Left forelimb (tissue), 1 donor: Measurements from ENCODE around the gene CHRND.

Experiments
- DNase-seq: peaks from one replicate; pipeline ENCODE4 v3.0.0-alpha.2; 2018; ENCODE audit warnings: low spot score

Gene CHRND

DNA sequence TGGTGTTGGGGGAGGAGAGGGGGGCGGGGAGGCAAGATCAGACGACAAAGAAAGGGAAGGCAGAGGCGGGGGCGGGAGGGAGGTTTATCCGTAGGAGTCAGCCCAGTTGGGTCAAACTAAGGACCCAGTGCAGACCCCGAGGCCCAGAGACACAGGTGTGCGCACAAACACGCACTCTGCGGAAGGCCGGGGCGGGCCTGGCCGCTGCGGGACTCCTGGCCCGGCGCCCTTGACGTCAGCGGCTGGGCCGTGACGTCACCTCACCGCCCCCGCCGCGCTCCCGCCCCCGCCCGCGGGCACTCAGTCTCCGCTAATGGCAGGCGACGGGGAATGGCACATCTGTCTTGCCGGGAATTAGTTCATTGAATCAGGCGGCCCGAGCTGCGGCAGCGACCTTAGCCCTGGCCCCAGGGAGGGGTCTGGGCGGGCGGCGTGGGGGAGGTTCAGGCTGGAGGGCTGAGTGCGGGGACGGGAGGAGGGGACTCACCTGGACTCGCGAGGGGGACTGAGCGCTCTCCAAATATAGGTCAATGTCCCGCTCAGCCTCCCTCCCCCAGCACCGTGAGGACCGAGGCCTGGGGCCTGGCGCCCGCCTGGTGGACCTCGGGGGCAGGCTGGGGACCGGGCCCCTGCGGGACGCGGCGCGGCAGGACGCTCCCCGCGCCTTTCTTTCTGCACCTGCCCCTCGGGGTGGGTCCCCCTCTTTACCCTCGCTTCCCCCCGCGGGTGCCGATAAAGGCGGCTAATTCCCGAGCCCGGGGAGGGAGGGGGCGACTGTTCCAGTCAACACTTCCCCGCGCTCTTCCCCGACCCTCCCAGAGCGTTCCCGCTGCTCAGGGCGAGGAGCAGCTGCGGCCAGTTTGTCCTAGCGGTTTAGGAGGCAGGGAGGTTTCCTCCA, 22.8 kb upstream of the CHRND start:
- no peak for DNase-seq

DNA sequence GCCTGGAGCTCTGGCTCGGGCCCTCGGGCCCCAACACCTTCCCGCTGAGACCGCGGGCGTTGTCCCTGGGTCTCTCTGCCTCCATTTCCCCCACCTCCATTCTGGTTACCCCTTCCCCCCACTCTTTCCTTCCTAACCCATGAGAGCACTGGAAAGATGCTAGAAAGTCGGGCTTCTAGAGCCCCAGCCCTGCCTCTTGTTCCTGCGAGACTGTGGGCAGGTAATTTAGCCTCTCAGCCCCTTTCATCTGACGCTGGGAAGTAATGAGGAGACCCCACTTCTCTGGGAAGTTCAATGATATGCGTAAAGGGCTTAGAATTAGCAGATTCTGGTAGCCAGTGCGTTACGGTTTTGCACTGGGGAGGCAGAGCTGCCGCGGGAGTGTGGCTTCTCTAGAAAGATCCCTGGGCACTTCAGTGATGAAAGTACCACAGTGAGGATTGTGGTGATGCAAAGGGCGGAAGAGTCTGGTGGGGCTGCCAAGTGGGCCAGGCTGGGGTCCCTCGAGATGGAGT, 22.1 kb upstream of the CHRND start:
- no peak for DNase-seq

DNA sequence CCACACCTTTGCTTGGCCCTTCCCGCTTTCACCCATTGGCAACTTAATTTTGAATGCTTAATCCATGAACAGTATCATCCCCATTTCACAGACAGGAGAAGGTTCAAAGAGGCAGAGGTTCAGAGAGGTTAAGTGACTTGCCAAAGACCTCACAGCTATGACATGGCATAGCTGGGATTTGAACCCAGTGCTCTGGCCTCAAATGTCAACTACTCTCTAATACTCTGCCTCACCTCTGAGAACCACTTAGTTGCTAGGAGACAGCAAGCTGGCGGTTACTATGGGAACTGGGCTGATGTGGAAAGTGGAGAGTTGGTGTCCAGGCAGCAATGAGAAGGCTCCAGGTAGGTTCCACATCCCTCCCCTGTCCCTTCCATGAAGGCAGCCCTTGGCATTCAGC, 21.5 kb upstream of the CHRND start:
- no peak for DNase-seq

DNA sequence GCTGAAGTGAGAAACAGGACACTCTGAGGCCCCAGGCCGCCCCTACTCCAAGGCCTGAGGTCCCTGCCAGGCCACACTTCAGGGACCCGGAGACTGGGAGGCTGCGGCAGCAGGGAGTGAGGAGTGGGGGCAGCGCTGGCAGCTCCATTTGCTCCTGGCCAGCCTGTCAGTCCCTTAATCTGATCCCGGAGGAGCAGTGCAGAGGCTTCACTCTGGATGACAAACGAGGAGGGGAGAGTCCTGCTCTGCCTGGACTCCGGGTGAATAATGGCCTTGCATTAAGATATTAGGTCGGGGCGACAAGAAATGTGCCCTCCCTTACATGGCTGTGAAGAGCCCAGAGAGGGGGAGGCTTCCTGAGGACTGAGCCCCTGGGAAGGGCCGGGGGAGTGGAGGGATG, 20.1 kb upstream of the CHRND start:
- DNase-seq = no peak

DNA sequence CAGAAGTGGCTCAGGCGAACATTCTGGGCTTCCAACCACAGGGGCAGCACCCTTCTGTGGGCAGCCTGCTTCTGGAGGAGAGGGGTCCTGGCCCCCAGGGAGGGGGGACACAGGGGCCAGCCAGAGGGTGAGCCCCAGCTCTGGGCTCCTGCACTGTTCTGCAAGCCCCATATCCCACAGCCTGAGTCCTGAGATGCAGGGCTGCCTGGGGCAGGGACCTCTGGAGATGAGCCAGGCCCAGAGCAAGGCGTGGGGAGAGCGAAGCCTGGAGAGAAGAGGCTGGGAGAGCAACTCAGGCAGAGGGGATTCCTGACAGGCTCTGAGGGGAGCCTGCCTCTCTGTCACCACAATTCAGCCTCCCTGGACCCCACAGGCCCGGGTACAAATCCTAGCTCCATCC, 19.3 kb upstream of the CHRND start:
- DNase-seq = no peak

DNA sequence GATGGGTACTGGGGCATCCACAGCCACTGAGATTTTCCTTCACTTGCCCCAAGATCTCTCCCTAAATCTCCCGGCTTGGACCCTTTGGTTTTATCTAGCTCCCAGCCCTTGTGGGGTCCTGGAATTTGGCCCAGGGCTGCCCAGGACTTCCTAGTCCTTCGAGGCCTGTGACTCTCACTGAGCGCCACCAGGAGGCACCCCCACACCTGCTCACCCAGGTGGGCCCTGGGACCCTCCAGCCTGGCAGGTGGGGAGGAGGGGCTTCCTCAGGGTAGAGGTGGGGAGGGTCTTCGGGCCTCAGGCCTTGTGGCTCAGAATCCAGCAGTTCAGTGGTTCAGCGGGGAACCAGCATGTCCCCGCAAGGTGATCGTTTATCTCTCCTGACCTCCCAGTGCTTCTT, 17.7 kb upstream of the CHRND start:
- DNase-seq = no peak

DNA sequence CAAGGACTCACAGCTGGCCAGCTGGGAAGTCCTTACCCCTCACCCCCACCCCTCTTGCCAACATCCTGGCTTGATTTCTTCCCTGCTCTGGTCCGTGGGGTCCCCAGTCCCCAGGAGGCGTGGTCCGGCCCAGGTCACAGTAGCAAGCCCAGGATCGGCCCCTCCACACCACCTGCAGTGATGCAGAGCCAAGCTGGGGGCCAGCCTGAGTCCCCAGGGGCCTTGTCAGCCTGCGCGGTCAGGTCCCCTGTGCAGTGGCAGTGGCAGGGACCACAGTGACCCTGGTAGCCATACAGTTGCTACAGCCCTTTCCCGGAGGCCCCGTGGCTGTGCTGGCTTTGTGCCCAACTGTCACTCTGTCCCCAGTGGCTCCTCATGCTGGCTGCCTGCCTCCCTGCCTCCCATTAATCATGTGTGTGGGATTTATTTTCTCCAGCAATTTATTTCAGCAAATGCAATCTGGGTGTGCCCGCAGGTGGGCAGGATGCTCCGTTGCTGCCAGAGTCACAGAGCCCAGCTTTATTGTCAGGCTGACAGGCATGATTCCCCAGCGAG, 14.5 kb upstream of the CHRND start:
- DNase-seq = no peak

DNA sequence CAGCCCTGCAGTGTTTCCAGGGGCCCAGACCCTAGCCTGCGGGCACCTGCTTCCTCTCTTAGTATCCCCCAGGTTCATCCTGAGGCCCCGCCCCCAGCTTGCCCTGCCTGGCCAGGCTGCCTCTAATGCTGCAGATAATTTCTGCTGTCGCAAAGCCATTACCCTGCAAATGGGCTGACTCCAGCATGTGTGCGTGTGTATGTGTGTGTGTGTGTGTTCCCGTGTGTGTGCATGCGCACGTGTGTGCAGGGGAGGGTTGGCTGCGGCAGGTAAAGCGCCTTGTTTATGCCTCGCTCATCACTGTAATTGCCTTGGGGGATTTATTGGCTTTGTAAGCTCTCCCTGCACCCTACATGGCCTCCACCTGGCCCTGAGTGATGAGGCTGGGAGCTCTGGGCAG, 13.4 kb upstream of the CHRND start:
- no peak for DNase-seq

DNA sequence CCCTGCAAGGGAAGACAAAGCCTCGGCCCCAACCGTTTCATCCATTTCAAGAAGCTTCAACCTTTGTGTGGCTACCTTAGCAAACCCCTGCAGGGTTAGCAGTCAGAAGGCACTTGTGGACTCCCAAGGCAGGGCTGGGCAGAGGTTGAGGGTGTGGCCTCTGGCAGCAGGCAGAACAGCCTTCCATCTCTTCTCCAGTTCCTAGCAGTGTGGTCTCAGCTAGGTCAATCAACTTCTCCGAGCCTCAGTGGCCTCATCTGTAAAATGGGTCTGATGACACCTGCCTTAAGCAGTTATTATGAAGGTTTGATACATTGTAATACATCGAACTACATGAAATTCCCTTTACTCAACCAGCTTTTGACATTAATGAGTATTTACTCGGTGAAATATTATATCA, 12.6 kb upstream of the CHRND start:
- no peak for DNase-seq

DNA sequence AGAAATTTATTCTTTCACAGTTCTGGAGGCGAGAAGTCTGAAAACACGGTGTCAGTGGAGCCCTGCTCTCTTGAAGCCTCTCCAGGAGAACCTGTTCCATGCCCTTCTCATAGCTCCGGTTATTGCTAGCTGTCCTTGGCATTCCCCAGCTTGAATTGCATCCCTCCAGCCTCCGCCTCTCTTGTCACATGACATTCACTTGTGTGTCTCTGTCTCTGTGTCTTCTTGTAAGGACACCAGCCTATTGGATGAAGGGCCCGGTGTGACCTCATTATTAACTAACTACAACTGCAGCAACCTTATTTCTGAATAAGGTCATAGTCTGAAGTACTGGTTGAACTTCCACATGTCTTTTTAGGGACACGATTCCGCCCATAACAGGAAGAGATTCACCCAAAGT, 10.3 kb upstream of the CHRND start:
- DNase-seq = no peak

DNA sequence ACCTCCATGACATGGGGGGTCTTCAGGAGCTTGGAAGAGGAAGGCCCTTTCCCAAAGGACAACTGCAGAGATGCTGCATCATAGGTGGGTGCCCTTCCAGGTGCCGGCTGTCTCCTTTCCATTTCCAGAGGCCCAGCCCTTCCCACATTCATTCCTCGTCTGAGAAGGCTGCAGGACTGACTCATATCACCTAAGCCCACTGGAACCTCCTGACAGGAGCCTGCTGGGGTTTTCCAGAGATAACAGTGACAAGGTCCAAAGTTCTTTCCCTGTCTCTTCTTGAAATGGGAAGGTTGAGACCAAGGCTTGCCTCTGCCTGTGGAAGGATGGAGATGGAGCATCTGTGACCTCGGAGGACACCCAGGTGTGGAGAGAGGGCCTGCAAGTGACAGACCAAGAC, 9.4 kb upstream of the CHRND start:
- DNase-seq = no peak

DNA sequence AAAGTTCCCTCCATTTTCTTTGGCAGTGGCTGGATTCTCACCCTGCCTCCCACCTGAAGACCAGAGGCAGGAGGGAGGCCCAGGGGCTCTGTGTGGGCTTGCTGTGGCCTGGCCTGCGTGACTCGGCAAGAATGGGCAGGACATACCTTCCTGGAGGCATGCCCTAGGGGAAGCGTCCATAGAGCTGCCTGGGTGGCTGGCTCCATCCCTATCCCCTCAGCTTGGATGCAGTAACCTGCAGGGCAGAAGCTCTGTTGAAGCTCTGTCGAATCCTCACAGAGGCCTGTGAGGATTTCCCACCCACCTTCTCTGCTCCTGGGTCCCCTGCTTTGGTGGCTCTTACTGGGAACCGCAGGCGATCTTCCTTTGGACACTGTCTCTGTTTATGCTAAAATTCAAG, 7.1 kb upstream of the CHRND start:
- no peak for DNase-seq

DNA sequence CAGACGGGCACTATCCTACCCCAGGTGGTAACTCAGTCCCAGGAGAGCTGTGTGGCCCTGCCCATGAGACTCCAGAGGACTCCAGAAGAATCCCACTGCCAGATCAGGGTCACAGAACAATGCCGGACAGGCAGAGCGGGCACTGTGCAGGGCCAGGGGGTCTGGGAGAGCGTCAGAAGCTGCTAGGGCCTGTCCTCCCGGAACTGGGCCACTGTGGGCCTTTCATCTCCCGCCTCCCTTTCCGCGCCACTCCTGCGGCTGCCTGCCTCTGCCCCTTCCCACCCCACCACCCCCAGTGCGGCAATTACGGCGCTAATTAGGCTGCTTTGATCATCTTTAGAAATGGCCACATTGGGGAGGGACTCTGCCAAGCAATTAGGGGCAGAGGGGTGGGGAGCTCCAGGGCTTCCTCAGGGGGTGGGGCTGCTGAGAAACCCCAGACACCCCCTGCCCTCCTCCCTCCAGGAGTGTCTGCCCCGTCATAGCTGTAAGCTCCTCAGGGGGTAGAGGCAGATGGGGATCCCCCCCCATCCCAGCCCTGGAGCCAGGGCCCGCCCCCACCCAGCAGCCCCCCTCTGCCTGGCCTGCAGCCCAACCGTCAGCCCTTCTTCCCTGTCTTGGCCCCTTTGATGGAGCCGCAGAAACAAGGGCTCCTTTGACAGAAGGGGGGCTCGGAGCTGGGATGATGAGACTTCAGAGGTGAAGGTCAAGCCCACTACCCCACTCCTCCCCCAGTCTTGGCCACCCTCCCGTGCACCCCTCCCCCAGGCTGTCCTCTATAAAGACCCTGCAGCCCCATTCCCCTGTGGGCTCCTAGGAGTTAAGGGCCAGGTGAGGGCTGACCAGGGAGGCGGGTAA, 6.2 kb upstream of the CHRND start, which contains the start of gene PRSS56:
Gene PRSS56, plus strand, starts transcription at position 808 of the 858 bp plus-strand sequence. CDS start 211 bp downstream, outside the sequence.
- DNase-seq = no peak

DNA sequence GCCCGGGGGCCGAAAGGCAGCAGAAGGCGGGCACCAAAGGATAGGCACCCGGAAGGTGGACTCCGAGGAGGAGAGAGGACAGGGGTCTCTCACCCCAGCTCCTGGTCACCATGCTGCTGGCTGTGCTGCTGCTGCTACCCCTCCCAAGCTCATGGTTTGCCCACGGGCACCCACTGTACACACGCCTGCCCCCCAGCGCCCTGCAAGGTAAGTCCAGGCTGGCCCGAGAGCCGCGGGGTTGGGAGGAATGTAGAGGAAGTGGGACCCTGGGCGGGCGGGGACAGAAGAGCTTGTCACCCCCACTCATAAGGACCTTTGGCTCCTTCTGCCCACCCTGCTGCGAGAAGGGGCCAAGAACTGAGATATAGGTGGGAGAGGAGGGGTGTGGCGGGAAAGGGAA, 5.5 kb upstream of the CHRND start:
- DNase-seq = no peak

DNA sequence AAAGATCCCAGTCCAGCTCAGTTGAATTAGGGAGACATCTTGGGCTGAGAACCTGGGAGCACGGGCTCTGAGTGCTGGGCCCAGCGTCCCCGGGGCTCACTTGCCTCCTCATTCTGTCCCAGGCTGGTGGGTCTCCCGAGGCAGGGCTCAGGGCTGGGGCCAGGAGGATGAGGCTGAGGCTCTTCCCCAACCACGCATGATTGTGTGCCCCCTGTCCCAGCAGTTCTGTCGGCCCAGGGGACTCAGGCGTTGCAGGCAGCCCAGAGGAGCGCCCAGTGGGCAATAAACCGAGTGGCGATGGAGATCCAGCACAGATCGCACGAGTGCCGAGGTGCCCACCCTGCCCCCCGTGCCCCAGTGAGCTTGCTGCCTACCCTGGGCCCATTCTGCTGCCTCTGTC, 4.9 kb upstream of the CHRND start:
- DNase-seq = no peak

DNA sequence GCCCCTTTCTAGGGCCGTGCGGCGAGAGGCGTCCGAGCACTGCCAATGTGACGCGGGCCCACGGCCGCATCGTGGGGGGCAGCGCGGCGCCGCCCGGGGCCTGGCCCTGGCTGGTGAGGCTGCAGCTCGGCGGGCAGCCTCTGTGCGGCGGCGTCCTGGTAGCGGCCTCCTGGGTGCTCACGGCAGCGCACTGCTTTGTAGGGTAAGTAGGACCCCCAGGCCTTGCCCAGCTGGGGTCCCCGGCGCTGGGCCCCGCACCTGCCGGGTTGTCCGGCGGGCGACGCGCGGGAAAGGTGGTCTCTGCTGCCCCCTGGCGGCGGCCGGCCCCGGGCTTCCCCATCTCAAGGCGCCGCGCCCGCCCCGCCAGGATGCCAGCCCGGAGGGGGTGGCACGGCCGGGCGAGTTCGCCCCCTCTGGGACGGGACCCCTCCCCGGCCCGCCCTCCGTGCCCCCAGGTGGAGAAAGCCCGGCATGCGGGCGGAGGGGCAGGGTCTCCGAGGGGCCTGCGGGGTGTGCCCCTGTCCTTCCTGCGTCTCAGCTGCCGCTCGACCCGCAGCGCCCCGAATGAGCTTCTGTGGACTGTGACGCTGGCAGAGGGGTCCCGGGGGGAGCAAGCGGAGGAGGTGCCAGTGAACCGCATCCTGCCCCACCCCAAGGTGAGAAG, 3.9 kb upstream of the CHRND start:
- DNase-seq = no peak

DNA sequence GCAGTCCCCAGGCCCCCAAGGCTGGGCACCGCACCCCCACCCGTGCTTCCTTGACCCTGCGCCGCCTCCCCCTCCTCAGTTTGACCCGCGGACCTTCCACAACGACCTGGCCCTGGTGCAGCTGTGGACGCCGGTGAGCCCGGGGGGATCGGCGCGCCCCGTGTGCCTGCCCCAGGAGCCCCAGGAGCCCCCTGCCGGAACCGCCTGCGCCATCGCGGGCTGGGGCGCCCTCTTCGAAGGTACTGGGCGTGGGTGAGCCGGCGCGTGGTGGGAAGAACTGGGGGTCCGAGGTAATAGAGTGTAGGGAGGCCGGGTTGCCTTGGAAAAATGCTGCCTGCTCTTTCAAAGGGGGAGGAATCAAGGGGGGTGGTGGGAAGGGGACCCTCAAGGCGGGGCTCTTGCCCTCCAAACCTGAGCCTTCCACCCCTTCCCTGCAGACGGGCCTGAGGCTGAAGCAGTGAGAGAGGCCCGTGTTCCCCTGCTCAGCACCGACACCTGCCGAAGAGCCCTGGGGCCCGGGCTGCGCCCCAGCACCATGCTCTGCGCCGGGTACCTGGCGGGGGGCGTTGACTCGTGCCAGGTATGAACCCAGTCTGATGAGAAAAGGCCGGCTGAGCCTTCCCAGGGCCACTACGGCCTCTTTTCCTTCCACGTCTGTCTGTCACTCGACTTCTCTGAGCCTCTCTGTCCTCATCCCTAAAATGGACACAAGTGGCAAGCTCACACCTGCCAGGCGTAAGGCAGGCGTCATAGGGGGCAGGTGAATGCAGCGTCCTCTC, 3.1 kb upstream of the CHRND start:
- DNase-seq = no peak

DNA sequence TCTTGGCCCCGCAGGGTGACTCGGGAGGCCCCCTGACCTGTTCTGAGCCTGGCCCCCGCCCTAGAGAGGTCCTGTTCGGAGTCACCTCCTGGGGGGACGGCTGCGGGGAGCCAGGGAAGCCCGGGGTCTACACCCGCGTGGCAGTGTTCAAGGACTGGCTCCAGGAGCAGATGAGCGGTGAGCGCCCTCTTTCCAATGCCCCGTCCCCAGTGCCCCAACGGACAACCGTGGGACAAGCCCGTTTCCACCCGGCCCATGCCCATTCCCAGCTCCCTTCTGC, 2.6 kb upstream of the CHRND start:
- DNase-seq = no peak

DNA sequence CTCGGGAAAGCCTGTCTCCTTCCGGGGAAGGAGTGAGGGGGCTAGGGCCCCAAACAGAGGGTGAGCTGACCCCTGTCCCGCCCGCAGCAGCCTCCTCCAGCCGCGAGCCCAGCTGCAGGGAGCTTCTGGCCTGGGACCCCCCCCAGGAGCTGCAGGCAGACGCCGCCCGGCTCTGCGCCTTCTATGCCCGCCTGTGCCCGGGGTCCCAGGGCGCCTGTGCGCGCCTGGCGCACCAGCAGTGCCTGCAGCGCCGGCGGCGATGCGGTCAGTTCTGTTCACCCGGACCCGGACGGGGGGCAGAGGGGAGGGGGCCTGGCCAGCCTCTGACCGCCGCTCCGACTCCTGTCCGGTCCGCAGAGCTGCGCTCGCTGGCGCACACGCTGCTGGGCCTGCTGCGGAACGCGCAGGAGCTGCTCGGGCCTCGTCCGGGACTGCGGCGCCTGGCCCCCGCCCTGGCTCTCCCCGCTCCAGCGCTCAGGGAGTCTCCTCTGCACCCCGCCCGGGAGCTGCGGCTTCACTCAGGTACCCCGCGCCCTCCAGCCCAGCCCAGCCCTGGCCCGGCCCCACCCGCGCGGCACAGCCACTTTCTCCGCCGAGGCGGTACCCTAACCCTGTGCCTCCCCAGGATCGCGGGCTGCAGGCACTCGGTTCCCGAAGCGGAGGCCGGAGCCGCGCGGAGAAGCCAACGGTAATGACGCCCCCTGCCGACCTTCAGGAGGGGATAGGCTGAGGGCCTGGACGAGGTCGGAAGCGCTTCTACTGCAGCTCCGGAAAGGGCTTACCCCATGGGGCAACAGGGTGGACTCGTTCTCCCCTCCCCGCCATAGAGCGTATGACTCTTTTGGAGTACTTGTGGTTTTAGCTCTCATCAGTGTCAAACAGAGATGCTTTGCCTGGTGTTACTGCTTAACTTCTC, 2.0 kb upstream of the CHRND start:
- DNase-seq = peak; percentile 75

DNA sequence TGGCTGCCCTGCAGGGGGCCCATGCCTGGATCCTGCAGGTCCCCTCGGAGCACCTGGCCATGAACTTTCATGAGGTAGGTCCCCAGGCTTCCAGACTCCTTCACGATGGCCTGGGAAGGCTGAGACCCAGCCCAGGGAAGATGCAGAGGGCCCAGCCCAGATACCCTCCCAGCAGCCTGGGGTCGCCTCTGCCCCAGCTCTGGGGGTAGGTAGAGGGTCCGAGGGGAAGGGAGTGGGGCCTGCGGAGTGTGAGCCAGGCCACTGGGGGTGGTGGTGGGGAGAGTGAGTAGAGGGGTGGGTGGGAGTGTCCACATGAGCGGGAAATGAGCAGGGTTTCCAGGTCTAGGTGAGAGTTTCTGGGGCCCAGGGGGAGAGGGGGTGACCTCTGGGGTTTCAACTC, 1.2 kb upstream of the CHRND start:
- DNase-seq = no peak
